Right lobe of liver (tissue), 6 donors: ENCODE results near the gene NRTN. TPM values are rescaled to one million over a fixed set of nuclear protein-coding genes. Genes with fewer than 3 reads are reported as not detected.

Experiments
- ATAC-seq, 4 donors: fragments of 200-7000 bp; cut with Tn5 transposase; one replicate each; pipeline ENCODE4 v1.9.1; 2020; ENCODE audit warnings: mild to moderate bottlenecking in 4 of 4, moderate library complexity in 4 of 4
- DNase-seq, 3 donors: peaks; one replicate each; pipeline ENCODE4 v3.0.0-alpha.2; 2020
- H3K27ac ChIP-seq, 3 donors: fragments of 200-600 bp; one replicate each; pipeline ENCODE4 v1.8.0; 2022
- H3K27me3 ChIP-seq, 2 donors: fragments of 200-600 bp; one replicate each; pipeline ENCODE4 v1.8.0; 2022
- H3K36me3 ChIP-seq, 4 donors: fragments of 200-600 bp; sonication (generic) in 1 of 4; one replicate each; pipeline versions ENCODE4 v1.5.1 to v1.8.0; 2017 to 2022; ENCODE audit warnings: control low read depth in 1 of 4
- H3K4me1 ChIP-seq, 4 donors: fragments of 200-600 bp; sonication (generic) in 1 of 4; one replicate each; pipeline versions ENCODE4 v1.5.1 to v1.8.0; 2017 to 2022; ENCODE audit warnings: control low read depth in 1 of 4
- H3K4me3 ChIP-seq, 3 donors: fragments of 200-600 bp; one replicate each; pipeline ENCODE4 v1.8.0; 2022
- H3K9me3 ChIP-seq, 4 donors: fragments of 200-600 bp; sonication (generic) in 1 of 4; one replicate each; pipeline versions ENCODE4 v1.5.1 to v1.8.0; 2017 to 2022; ENCODE audit warnings: control low read depth in 1 of 4
- POLR2A ChIP-seq: fragments of 450-650 bp; IDR thresholded peaks from one replicate; pipeline ENCODE4 v1.6.1; 2017; ENCODE audit warnings: antibody characterized with exemption, mild to moderate bottlenecking
- WGBS: methylation state at CpG from one replicate; pipeline ENCODE4 v1.1.6; 2018; ENCODE audit warnings: low coverage, low lambda C conversion rate; ENCODE audit not compliant: insufficient coverage; ENCODE audit errors: missing lambda C conversion rate; 5-methylcytosine and 5-hydroxymethylcytosine counted together
- intact Hi-C, 2 donors: fragments of 100-400 bp; cut with DNase I; formaldehyde crosslinking; loops; one replicate each; pipeline versions ENCODE4 v1.11.2 to v1.14.1; 2022
- total RNA-seq, 6 experiments: library from RNA; depleted of rRNA in 2 of 6; stranded (reverse); fragments of >200 nt in 2 of 6; fragmentation: NEBNext Ultra II Directional in 3 of 6; extraction: Animal tissue kit (Norgen Biotek cat#: 25700) in 3 of 6; gene quantifications; one replicate each; pipeline versions ENCODE4 v1.1.0 to v1.2.4, GENCODE V29; 2016 to 2023
- TF ChIP-seq, protein P1 (sequence below), 4 donors: fragments of 200-600 bp in 3 of 4; fragments of 450-650 bp in 1 of 4; IDR thresholded peaks; one replicate each; pipeline versions ENCODE4 v1.5.1 to v1.8.0; 2016 to 2022; ENCODE audit warnings: antibody characterized with exemption in 4 of 4, mild to moderate bottlenecking in 2 of 4
- donor health status: DM: no; HTN: yes; CAD: no.
- donor health status: DM: no; HTN: no; CAD: no.
- donor health status: DM: no; HTN: no; CAD: no.
- donor health status: DM: no; HTN: yes; CAD: no.
- donor health status: DM: no; HTN: yes; CAD: no.

NRTN gene
- total RNA-seq, 6 experiments from 2014 or later: 4.7 to 11.6 (median 9.8) TPM

- no peaks in the 10 kb centered on the region for H3K9me3 ChIP-seq
- H3K4me3 ChIP-seq: no peak overlapping the region
- H3K27me3 ChIP-seq: no peaks in the 10 kb centered on the region
- no peak for TF ChIP-seq POLR2A
- intact Hi-C loops: no loop called here
- WGBS: 91% methylated on average over 2 of the region's 2 CpGs
- DNase-seq: no peak
- ATAC-seq: no peak
- no peak overlapping the region for H3K27ac ChIP-seq
- H3K4me1 ChIP-seq: peaks cover 0 to 4% (median 0%) of the 10 kb centered on the region in 4 donors
- H3K36me3 ChIP-seq: no peaks in the 10 kb centered on the region
Measured at GRCh38 chr19:5817218-5817617, 12.4 kb downstream of the NRTN start.

- Histone ChIP-seq H3K27ac (no peak overlapping the region), H3K4me3 (no peak overlapping the region), H3K4me1 (peaks cover 0 to 9% (median 0%) of the 10 kb centered on the region in 4 donors), H3K27me3 (no peaks in the 10 kb centered on the region), H3K36me3 (no peaks in the 10 kb centered on the region), H3K9me3 (no peaks in the 10 kb centered on the region)
- intact Hi-C loops: no loop called here
- ATAC-seq (no peak), DNase-seq (no peak)
- no peak for TF ChIP-seq POLR2A
- TF ChIP-seq, protein P1, sequence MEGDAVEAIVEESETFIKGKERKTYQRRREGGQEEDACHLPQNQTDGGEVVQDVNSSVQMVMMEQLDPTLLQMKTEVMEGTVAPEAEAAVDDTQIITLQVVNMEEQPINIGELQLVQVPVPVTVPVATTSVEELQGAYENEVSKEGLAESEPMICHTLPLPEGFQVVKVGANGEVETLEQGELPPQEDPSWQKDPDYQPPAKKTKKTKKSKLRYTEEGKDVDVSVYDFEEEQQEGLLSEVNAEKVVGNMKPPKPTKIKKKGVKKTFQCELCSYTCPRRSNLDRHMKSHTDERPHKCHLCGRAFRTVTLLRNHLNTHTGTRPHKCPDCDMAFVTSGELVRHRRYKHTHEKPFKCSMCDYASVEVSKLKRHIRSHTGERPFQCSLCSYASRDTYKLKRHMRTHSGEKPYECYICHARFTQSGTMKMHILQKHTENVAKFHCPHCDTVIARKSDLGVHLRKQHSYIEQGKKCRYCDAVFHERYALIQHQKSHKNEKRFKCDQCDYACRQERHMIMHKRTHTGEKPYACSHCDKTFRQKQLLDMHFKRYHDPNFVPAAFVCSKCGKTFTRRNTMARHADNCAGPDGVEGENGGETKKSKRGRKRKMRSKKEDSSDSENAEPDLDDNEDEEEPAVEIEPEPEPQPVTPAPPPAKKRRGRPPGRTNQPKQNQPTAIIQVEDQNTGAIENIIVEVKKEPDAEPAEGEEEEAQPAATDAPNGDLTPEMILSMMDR (IDR thresholded peaks at IDR 0.05): no peak
- 100% methylated on average over 2 of the region's 10 CpGs for WGBS
Measured at GRCh38 chr19:5818594-5818993, 13.7 kb downstream of the NRTN start.

DNA sequence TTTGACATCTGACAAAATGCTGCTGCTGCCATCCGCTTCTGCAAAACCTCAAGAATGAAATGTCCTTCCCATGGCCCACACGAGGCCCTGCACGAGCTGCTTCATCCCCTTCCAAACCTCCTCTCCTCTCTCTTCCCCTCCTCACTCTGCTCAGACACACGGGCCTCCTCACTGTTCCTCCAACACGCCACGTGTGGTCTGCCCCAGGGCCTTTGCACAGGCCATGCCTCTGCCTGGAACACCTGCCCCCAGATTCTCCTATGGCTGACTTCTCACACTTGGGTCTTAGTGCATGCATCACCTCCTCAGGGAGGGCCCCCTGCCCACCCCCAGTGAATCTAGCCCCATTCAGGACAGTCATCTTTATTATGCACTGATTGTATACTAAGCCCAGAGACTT lies 15.9 kb downstream of the NRTN start:
- H3K4me1 ChIP-seq: peaks cover 0 to 9% (median 0%) of the 10 kb centered on the region in 4 donors
- WGBS: 61% methylated on average over 6 of the region's 6 CpGs
- no peaks in the 10 kb centered on the region for H3K27me3 ChIP-seq
- no peak overlapping the region for H3K4me3 ChIP-seq
- H3K9me3 ChIP-seq: no peaks in the 10 kb centered on the region
- ATAC-seq: no peak
- no peak for DNase-seq
- H3K36me3 ChIP-seq: no peaks in the 10 kb centered on the region
- intact Hi-C loops: loop anchor here in 1 of 2 donors (5.0 kb wide), 1 partner anchor 77 kb away; no protein-coding TSS in a partner anchor
- TF ChIP-seq POLR2A: no peak
- TF ChIP-seq, protein P1 (IDR thresholded peaks at IDR 0.05): no peak
- no peak overlapping the region for H3K27ac ChIP-seq

- intact Hi-C loops: loop anchor here in 1 of 2 donors (5.0 kb wide), 1 partner anchor 76 kb away; no protein-coding TSS in a partner anchor
- TF ChIP-seq POLR2A: no peak
- TF ChIP-seq, protein P1 (IDR thresholded peaks at IDR 0.05): no peak
- Histone ChIP-seq H3K27ac (no peak overlapping the region), H3K4me3 (no peak overlapping the region), H3K9me3 (no peaks in the 10 kb centered on the region), H3K4me1 (peaks cover 0 to 13% (median 0%) of the 10 kb centered on the region in 4 donors), H3K36me3 (no peaks in the 10 kb centered on the region), H3K27me3 (no peaks in the 10 kb centered on the region)
- ATAC-seq (no peak), DNase-seq (no peak)
- WGBS: 48% methylated on average over 7 of the region's 8 CpGs
Measured at GRCh38 chr19:5821521-5822180, 16.8 kb downstream of the NRTN start.

DNA sequence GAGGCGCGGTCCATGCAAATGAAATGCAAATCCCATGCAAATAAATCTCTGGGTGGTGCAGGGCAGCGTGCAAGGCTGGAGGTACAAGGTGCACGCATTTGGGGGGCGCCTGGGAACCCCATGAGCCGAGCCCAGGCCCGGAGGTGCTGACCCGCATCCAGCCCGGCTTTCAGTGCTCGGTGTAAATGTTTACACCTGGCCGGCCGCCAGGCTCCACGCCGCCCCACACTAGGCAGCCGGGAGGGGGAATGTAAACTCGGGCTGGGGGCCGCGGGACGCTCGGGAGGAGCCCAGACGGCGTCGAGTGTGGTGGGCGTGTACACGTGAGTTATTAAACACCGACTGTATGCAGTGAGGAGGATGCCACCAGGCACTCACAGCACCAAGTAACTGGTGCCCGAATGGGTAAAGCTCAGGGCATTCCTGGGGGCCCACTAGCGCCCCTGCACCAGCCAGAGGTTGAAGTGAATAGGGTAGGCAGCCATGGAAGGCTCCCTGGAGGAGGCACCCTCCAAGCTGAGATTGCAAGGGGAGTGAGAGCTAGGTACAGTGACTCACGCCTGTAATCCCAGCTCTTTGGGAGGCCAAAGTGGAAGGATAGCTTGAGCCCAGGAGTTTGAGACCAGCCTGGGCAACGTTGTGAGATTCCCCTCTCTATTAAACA lies 17.4 kb downstream of the NRTN start:
- DNase-seq (peak in 1 of 3 donors; percentile 60), ATAC-seq (peak in 3 of 4 donors; percentile 5 to 10 (median 9))
- Histone ChIP-seq H3K9me3 (no peaks in the 10 kb centered on the region), H3K4me1 (peaks cover 0 to 18% (median 3%) of the 10 kb centered on the region in 4 donors), H3K27me3 (no peaks in the 10 kb centered on the region), H3K27ac (no peak overlapping the region), H3K36me3 (no peaks in the 10 kb centered on the region), H3K4me3 (no peak overlapping the region)
- WGBS: 38% methylated on average over 8 of the region's 30 CpGs
- TF ChIP-seq, protein P1 (IDR thresholded peaks at IDR 0.05): no peak
- no peak for TF ChIP-seq POLR2A
- intact Hi-C loops: loop anchor here in 1 of 2 donors (5.0 kb wide), 1 partner anchor 75 kb away; no protein-coding TSS in a partner anchor
